GM19238 (cell line): ENCODE results near the gene UTS2.

Source experiments
- DNase-seq: peaks from one replicate; pipeline ENCODE4 v3.0.0; 2011; ENCODE audit warnings: low spot score; ENCODE audit not compliant: insufficient read length

Gene UTS2

DNA sequence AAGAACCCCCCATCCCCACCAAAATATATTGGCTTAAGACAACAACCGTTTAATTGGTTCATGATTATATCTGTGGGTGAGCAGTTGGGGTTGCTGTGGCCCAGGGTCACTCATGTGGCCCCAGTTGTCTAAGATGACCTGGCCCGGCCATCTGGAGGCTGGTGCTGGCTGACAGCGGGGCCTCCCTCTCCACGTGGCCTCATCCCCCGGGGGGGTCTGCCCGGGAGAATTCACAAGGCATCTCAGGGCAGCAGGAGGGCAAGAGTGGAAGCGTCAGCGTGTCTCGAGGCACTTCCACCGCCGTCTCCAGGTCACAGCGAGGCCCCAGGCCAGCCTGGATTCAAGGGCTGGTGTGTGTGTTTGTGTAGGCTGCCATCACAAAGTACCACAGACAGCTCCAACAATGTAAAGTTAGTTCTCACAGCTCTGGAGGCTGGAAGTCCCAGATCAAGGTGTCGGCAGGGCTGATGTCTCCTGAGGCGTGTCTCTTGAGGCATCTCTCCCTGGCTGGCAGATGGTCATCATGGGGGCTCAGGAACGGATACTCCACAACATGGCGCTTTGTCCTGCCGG lies 11.0 kb upstream of the UTS2 start:
- no peak for DNase-seq

DNA sequence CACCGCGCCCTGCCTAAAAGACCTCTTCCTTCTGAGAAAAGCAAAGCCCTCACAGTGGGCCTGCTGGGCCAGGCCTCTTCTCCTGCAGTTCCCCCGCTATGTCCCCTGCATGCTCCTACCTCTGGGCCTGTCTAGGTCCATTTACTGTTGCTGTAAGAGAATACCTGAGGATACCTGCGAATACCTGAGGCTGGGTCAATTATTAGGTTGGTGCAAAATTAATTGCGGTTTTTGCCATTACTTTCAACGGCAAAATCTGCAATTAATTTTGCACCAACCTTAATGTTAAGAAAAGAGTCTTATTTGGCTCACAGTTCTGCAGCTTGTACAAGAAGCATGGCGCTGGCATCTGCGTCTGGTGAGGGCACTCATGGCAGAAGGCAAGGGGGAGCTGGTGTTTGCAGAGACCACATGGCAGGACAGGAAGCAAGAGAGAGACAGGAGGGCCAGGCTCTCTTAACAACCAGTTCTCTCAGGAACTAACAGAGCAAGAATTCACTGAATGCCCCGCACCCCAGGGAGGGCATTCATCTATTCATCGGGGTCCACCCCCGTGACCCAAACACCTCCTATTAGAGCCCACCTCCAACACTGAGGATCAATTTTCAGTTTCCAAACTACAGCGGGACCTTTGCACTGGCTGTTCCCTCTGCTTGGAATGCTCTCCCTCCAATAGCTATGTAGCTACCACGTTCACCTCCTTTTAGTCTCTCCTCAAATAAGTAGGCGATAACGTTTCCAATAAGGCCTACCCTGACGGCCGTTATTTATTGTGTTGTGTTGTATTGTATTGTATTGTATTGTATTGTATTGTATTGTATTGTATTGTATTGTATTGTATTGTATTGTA lies 9.6 kb upstream of the UTS2 start:
- no peak for DNase-seq

DNA sequence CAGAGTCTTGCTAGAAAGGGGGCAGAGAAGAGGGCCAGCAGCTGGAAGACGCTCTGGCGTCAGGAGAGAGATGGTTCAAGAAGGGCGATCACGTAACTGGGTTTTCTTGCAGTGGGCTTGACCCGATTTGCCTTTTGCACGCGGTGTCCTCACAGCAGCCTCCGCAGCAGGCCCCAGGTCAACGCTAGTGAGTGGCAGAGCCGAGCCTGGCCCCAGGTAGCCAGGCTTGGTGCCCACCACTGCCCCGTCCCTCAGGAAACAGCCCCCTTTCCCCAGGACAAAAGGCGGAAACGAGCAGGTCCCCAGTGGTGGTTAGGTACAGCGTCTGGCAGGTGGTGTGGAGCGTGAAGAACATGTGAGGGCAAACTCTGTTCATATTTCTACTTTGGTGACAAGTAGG lies 8.6 kb upstream of the UTS2 start:
- no peak for DNase-seq

DNA sequence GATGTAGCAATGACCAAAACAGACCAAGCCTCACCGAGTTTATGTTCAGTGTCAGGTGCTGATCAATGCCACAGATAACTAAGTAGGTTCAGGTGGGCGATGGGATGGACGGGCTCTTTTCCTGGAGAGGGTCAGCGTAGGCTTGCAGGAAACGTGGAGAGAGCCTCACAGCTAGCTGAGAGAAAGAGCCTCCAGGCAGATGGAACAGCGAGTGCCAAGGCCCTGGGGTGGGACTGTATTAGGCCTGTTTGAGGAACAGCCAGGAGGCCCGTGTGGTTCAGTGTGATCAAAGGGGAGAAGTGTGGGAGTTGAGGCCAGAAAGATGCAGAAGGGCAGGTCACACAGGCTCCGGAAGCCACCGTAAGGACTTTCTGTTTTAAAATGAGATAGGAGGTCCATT lies 7.3 kb upstream of the UTS2 start:
- no peak for DNase-seq

DNA sequence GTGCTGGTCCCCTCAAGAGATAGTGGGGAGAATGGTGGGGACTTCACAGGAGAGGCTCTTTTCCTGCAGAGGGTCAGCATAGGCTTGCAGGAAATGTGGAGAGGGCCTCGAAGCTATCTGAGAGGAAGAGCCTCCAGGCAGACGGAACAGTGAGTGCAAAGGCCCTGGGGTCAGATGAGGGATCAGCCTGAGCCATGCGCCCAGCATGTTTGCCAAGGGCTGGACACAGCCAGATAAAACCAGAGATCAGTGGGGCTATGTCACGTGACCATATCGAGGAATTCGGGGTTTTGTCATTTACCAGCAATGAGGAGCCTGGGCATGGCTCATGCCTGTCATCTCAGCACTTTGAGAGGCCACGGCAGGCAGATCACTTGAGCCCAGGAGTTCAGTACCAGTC lies 6.5 kb upstream of the UTS2 start:
- no peak for DNase-seq

DNA sequence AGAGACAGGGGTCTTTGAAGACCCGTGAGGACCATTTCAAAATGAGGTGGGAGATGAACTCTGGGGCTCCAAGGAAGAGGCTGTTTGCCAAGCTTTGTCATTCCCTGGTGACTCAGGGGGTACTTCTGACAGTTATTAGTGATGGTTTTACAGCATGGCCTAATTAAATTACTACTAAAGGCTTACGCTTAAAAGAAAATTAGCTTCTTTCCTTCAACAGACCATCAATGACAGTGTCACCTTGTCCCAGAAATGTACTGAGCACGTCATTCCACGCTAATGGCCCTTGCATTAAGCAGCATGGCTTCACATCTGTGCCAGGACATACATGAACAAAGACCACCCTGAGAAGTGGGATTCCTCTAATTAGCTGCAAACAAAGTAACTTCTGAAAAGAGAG lies 5.1 kb upstream of the UTS2 start:
- DNase-seq = no peak

DNA sequence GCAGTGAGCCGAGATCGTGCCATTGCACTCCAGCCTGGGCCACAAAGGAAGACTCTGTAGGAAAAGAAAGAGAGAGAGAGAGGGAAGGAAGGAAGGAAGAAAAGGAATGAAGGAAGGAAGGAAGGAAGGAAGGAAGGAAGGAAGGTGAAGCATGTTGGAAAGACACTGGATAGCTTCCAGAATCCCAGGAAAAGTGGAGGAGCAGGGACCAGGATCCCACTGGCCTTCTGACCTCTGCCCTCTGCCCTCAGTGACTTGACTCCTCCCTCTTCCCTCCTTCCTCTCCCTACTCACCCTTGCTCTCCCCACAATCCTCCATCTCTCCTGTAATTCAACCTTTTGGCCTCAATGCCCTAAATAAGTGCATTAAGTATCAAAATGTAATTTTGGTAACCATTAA lies 4.1 kb upstream of the UTS2 start:
- no peak for DNase-seq

DNA sequence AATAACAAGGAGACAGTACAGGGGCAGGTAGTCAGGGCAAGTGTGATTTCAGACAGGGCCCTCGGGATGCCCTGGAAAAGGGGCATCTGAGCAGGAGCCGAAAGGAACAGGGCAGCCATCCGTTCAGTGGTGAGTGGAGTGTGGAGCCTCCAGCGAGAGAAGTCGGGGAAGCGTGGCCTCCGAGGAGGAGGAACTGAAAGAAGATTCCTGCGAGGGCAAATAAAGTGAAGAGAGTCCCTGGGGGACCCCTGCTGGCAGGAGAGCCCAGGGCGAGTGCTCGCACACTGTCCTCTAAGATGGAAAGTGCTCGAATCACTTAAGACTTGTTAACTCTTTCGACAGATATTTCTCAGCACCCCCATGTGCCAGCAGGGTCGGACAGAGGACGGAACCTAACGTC lies 3.5 kb upstream of the UTS2 start:
- no peak for DNase-seq

DNA sequence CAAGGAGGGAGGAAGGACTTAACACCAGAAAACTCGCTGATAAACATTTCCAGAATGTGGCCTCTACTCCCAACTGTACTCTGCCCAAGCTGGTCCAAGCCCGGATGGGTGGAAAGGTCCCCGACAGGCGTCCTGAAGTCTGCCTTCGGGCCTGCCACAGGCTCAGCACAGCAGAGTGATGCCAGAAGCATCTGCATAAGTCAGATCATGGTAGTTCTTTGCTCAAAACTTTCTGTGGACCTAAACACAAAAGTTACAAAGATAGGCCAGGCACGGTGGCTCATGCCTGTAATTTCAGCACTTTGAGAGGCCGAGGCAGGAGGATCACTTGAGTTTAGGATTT lies 790 bp upstream of the UTS2 start:
- DNase-seq = no peak

DNA sequence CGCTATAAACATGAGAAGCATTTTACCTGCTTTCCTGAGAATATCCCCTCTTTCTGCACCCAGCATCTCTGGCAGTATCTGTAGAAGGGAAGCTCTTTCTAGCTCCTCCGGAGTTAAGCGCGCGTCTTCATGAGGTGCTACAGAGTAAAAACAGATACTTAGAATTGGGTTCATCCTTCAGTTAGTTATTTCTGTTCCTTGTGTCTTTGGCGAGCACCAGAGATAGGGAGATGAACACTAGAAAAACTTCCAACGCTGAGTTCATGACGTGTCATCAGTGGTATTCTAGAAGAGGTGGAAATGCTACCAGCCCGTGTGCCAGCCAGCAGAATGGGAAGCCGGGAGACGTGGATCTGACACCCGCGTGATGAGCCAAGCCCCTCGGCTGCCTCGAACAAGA lies 2.1 kb downstream of the UTS2 start:
- no peak for DNase-seq

DNA sequence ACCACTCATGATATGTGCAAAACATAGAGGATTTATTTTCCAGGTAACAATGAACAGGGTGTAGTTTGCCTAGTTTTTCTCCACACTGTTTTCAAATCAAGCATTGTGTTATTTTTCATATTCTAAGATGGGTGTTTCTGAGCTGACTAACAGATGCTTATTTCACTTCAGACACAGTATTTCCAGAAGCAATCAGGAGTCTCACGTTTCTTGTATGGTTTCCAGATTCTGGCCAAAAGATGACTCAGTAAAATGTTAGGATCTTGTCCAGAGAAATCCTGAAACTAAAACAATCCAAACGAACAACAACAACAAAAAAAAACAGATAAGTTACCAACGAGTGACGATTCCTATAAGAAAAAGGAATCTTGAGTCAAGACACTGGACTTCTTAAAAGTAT lies 5.3 kb downstream of the UTS2 start:
- DNase-seq = no peak

DNA sequence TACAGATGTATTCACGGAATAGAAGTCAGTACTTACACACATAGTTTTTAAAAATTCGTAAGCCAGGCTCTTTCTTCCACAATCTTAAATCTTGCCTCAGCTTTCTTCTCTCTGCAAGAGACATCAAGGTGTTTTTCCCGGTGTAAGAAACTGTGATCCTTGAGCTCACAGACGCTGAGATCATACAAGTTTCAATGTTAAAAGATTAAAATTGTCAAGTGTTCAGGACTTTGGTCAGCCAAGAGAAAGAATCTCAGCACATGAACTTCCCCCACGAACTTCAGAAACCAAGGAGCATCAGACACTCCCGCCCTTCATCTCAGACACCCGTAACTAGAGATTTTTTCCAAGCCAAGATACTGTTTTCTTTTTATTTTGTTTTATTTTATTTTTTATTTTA lies 6.2 kb downstream of the UTS2 start:
- no peak for DNase-seq

DNA sequence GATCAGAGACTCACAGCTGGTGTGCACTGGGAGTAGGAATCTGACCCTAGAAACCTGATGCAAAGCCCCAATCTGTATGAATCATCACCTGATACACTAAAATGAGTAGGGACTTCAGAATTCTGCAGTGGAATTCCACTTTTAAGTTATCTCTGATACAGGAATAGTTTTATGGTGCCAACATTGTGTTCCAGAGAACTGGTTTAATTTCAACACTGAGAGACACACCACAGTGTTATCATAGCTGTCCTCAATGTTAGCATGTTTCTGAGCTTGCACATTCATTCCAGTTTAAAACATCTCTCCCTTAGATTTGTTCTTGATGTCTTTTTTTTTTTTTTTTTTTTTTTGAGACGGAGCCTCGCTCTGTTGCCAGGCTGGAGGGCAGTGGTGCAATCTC lies 7.1 kb downstream of the UTS2 start:
- no peak for DNase-seq

DNA sequence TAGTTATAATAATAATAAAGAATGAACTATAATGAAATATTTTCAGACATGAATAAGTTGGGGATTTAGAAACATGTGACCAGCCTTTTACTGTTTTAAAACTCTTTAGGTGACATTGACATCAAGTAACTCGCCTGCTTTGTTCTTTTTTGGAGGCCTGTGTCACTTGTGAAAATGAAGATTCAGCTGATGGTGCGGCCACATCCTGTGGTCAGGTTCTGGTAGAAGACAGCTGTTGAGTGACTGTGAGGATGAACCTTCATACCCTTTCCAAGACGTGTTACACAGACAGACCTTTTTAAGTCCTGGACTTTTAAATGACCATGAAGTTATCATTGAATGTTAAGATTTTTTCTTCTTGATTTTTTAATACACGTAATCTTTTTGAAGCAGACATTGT lies 10.3 kb downstream of the UTS2 start:
- DNase-seq = no peak

DNA sequence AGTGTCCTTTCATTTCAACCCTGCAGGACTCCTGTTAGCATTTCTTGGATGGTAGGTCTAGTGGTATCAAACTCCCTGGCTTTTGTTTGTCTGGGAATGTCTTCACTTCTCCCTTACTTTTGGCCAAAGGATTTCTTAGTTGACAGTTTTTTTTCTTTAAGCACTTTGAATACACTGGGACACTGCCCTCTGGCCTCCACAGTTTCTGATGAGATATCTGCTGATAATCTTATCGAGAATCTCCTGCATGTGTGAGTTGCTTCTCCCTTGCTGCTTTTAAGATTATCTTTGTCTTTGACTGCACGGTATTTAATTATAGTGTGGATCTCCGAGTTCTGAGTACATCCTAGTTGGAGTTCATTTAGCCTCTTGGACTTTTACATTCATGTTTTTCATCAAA lies 13.3 kb downstream of the UTS2 start:
- DNase-seq = no peak

DNA sequence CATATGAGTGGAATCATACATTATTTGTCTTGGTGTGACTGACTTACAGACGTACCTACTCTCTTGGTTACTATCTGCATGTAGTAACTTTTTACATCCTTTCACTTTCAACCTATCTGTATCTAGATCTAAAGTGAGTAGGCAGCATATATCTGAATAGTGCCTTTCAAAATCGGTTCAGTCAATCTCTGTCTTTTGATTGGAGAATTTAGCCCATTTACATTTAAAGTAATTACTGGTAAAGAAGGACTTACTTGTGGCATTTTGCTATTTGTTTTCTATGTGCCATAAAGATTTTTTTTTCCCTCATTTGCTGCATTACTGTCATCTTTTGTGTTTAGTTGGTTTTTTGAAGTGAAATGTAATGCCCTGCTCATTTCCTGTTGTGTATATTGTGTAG lies 14.2 kb downstream of the UTS2 start:
- DNase-seq = no peak

DNA sequence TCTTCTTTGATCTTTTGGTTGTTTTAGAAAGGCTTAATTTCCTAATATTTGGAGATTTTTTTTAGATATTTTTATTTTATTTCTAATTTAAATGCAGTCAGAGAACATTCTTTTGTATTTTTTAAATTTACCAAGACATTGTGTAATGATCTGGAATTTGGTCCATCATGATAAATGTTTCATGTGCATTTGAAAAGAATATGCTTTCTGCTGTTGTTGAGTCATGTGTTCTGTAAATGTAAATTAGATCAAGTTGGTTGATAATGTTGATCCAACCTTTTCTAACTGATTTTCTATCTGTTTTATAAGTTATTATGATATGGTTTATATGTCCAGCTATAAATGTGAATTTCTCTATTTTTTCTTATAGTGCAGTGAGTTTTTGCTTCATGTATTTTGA lies 19.8 kb downstream of the UTS2 start:
- no peak for DNase-seq

DNA sequence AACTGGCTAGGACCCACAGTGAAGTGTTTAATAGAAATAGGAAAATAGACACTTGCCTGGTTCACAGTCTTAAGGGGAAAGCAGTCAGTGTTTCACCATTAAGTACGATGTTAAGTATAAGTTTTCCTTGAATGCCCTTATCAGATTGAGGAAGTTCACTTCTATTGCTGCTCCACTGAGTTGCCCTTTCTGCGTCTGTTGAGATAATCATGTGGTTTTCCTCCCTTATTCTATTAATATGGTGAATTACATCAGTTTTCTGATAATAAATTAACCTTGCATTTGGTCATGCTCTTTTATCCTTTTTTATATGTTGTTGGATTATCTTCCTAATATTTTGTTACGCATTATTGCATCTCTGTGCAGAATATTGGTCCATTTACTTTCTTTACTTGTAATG lies 21.4 kb downstream of the UTS2 start:
- DNase-seq = no peak

DNA sequence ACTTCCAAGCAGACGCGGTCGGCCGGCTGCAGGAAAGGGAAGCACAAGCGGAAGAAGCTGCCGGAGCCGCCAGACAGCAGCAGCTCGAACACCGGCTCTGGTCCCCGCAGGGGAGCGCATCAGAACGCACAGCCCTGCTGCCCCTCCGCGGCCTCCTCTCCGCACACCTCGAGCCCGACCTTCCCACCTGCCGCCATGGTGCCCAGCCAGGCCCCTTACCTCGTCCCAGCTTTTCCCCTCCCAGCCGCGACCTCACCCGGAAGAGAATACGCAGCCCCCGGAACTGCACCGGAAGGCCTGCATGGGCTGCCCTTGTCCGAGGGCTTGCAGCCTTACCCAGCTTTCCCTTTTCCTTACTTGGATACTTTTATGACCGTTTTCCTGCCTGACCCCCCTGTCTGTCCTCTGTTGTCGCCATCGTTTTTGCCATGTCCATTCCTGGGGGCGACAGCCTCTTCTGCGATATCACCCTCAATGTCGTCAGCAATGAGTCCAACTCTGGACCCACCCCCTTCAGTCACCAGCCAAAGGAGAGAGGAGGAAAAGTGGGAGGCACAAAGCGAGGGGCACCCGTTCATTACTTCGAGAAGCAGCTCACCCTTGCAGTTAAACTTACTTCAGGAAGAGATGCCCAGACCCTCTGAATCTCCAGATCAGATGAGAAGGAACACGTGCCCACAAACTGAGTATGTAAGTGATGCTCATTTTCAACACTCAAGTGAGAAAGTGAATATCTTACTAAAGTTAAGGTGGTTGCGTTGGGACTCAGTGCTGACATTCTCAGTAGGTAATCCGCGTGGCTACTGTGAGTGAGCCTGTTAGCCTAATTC lies 25.5 kb downstream of the UTS2 start:
- no peak for DNase-seq

DNA sequence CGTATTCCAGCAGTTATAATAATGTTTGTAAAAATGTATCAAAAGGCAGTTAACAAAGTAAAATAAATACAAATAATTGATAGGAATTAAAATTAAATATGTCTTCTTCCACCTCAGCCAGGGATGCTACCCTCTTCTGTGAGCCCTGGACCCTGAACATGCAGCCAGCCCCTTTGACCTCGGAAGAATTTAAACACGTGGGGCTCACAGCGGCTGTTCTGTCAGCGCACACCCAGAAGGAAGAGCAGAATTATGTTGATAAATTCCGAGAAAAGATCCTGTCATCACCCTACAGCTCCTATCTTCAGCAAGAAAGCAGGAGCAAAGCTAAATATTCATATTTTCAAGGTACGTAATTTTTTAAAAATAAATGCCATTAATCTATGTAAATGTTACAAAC lies 26.5 kb downstream of the UTS2 start:
- DNase-seq = no peak

DNA sequence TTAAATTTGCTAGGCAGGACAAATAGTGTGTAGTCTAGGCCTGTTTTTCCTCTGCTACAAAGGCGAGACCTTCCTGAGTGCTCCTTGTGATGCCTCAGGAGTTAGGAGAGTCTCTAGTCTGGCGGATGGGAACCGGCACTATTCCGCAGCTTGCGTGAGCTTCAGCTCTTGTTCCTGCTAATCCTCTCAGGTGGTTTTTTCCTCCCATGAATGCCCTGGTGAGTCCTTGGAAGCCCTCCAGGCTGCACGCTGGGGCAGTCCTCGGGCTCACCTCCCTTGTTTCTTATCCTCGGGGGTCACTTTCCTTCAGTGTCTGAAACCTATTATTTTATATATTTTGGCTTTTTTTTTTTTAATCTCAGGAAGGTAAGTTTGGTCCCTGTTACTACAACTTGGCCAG lies 28.2 kb downstream of the UTS2 start:
- DNase-seq = no peak

DNA sequence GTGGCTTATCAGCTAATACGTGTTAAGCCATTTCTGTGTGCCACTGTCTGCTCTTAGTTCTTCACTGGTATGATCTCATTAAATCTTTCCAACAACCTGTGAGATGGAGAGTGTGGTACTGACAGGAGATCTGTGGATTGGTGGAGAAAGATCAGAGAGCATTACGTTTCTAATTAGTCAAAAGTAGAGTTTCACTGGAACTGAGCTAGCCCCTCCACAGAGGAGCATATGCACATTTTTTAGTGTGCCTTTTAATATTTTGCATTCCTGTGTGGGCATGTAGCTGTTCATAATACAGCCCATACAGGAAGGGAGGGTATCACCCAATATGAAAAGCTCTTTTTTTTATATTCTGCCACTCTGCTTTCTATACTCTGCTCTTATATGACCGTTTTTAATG lies 31.6 kb downstream of the UTS2 start:
- DNase-seq = no peak
